Keratinocyte (primary cell): Measurements from ENCODE around the gene HYAL2. TPM values are rescaled to one million over a fixed set of nuclear protein-coding genes. Genes with fewer than 3 reads are reported as not detected.

Source experiments
- DNase-seq: peaks from one replicate; pipeline ENCODE4 v3.0.0-alpha.2; 2011; ENCODE audit warnings: low read depth, missing footprints, low spot score
- FAIRE-seq: peaks from 2 replicates; lab custom pipeline; 2011; peaks lifted over from hg19 to GRCh38; lab: Jason Lieb, UNC
- H2AFZ ChIP-seq: 2 replicates; pipeline ENCODE4 v1.6.0; 2012; ENCODE audit warnings: low read length, control low read depth, inconsistent platforms; ENCODE audit not compliant: control insufficient read depth
- H3K27ac ChIP-seq: 2 replicates; pipeline ENCODE4 v1.5.1; 2011; ENCODE audit warnings: low read length; ENCODE audit not compliant: control insufficient read depth, insufficient read depth
- H3K27me3 ChIP-seq: 3 replicates; pipeline ENCODE4 v1.6.0; 2011; ENCODE audit warnings: low read length; ENCODE audit not compliant: control insufficient read depth, insufficient read depth; ENCODE audit errors: extremely low read depth
- H3K36me3 ChIP-seq, 2 experiments: 2 replicates in 1 of 2; 3 replicates in 1 of 2; pipeline ENCODE4 v1.5.1; 2011; ENCODE audit warnings: low read length in 2 of 2, mild to moderate bottlenecking in 1 of 2; ENCODE audit not compliant: control insufficient read depth in 2 of 2, insufficient read depth in 2 of 2; ENCODE audit errors: extremely low read depth in 1 of 2
- H3K4me1 ChIP-seq: 3 replicates; pipeline ENCODE4 v1.5.1; 2011; ENCODE audit warnings: low read length; ENCODE audit not compliant: control insufficient read depth, insufficient read depth; ENCODE audit errors: extremely low read depth
- H3K4me2 ChIP-seq: 3 replicates; pipeline ENCODE4 v1.6.0; 2011; ENCODE audit warnings: low read depth, low read length; ENCODE audit not compliant: control insufficient read depth, insufficient read depth; ENCODE audit errors: extremely low read depth
- H3K4me3 ChIP-seq, 3 experiments: fragments of 200-600 bp in 1 of 3; sonication (generic) in 1 of 3; 2 replicates in 2 of 3; 3 replicates in 1 of 3; pipeline ENCODE4 v1.5.1; 2011 to 2016; ENCODE audit warnings: low read length in 3 of 3, mild to moderate bottlenecking in 3 of 3, control low read depth in 2 of 3, inconsistent platforms in 1 of 3, low read depth in 1 of 3, mixed read lengths in 1 of 3, mixed run types in 1 of 3, moderate library complexity in 1 of 3; ENCODE audit not compliant: control insufficient read depth in 2 of 3, insufficient read depth in 2 of 3; ENCODE audit errors: extremely low read depth in 1 of 3
- H3K79me2 ChIP-seq: 2 replicates; pipeline ENCODE4 v1.6.0; 2012; ENCODE audit warnings: low read length; ENCODE audit not compliant: control insufficient read depth, insufficient read depth
- H3K9ac ChIP-seq: 3 replicates; pipeline ENCODE4 v1.6.0; 2011; ENCODE audit warnings: low read length; ENCODE audit not compliant: control insufficient read depth, insufficient read depth; ENCODE audit errors: extremely low read depth
- H3K9me1 ChIP-seq: 3 replicates; pipeline ENCODE4 v1.6.0; 2011; ENCODE audit warnings: low read length; ENCODE audit not compliant: control insufficient read depth, insufficient read depth; ENCODE audit errors: extremely low read depth
- H3K9me3 ChIP-seq: 2 replicates; pipeline ENCODE4 v1.5.1; 2012; ENCODE audit warnings: low read depth, low read length; ENCODE audit not compliant: control insufficient read depth
- H4K20me1 ChIP-seq: 3 replicates; pipeline ENCODE4 v1.6.0; 2011; ENCODE audit warnings: low read length; ENCODE audit not compliant: control insufficient read depth, insufficient read depth; ENCODE audit errors: extremely low read depth
- EZH2 ChIP-seq: IDR thresholded peaks from one replicate; pipeline ENCODE4 v1.6.1; 2012; ENCODE audit warnings: inconsistent platforms, mild to moderate bottlenecking, low read length, moderate library complexity
- dilution Hi-C: fragments of 300-500 bp; cut with MboI; formaldehyde crosslinking; loops from one replicate; pipeline ENCODE4 v1.7.0; 2020; ENCODE audit warnings: low sequenced_read_pairs; ENCODE audit not compliant: extremely low pct_ligation_motif_present
- polyA plus RNA-seq, 5 experiments: library from polyadenylated mRNA; depleted of rRNA in 3 of 5; stranded (reverse) in 3 of 5; stranded (forward) in 1 of 5; unstranded in 1 of 5; fragments of >200 nt; gene quantifications; 1 replicate in 1 of 5; 2 replicates in 3 of 5; 3 replicates in 1 of 5; pipeline versions ENCODE4 v1.2.1 to v1.2.3, GENCODE V29; 2011 to 2012; ENCODE audit warnings: missing spikeins in 2 of 5, low read depth in 1 of 5, low replicate concordance in 1 of 5
- TF ChIP-seq, protein P1 (sequence below), 3 experiments: IDR thresholded peaks in 1 of 3; conservative IDR thresholded peaks in 1 of 3; optimal IDR thresholded peaks in 1 of 3; 2 replicates in 2 of 3; 3 replicates in 1 of 3; pipeline versions ENCODE3 to v1.5.1; 2011; ENCODE audit warnings: low read length in 3 of 3, mild to moderate bottlenecking in 3 of 3, moderate library complexity in 2 of 3, control low read depth in 1 of 3, inconsistent platforms in 1 of 3; ENCODE audit not compliant: insufficient read depth in 2 of 3; ENCODE audit errors: extremely low read depth in 1 of 3

HYAL2 gene
- polyA plus RNA-seq, 1 donor (not counting 4 experiments of a cell fraction or from before 2014, with no cell fraction given), result 42.8 TPM

DNA sequence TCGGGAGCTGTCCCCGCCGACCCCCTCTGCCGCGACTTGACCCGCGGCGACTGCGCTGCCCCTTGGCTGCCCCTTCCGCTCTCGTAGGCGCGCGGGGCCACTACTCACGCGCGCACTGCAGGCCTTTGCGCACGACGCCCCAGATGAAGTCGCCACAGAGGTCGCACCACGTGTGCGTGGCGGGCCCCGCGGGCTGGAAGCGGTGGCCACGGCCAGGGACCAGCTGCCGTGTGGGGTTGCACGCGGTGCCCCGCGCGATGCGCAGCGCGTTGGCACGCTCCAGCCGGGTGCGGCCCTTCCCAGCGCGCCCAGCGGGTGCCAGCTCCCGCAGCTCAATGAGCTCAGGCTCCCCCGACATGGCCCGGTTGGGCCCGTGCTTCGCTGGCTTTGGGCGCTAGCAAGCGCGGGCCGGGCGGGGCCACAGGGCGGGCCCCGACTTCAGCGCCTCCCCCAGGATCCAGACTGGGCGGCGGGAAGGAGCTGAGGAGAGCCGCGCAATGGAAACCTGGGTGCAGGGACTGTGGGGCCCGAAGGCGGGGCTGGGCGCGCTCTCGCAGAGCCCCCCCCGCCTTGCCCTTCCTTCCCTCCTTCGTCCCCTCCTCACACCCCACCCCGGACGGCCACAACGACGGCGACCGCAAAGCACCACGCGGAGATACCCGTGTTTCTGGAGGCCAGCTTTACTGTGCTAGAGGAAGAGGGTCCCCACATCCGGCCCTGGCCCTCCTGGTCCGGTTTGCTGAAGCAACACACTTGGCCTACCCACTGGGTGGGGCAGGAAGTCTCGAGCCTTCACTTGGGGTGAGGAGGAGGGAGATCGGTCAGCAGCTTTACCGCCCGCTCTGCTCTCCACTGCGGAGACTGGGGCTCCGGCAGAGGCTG is 18.1 kb upstream of the HYAL2 start, which contains the start of gene RASSF1:
Gene RASSF1 (minus strand): TSS at position 389 of the 882 bp plus-strand sequence. CDS start 31 bp downstream, at position 358.
- Histone ChIP-seq H3K4me3 (peak within 1 kb of the TSS; percentile 44 to 74 (median 69)), H3K9ac (peak within 1 kb of the TSS; percentile 71), H3K79me2 (peaks cover 18% of the 10 kb centered on the region), H3K27me3 (no peaks in the 10 kb centered on the region), H2AFZ (peak within 1 kb of the TSS; percentile 82), H3K27ac (peak within 1 kb of the TSS; percentile 61), H3K36me3 (no peaks in the 10 kb centered on the region), H3K4me1 (peaks cover 39% of the 10 kb centered on the region), H3K9me3 (no peaks in the 10 kb centered on the region), H4K20me1 (no peaks in the 10 kb centered on the region), H3K4me2 (peak within 1 kb of the TSS; percentile 92), H3K9me1 (no peaks in the 10 kb centered on the region)
- DNase-seq, result no peak
- FAIRE-seq, result no peak
- dilution Hi-C loops, result no loop called here
- no peak for TF ChIP-seq EZH2
- TF ChIP-seq, protein P1, sequence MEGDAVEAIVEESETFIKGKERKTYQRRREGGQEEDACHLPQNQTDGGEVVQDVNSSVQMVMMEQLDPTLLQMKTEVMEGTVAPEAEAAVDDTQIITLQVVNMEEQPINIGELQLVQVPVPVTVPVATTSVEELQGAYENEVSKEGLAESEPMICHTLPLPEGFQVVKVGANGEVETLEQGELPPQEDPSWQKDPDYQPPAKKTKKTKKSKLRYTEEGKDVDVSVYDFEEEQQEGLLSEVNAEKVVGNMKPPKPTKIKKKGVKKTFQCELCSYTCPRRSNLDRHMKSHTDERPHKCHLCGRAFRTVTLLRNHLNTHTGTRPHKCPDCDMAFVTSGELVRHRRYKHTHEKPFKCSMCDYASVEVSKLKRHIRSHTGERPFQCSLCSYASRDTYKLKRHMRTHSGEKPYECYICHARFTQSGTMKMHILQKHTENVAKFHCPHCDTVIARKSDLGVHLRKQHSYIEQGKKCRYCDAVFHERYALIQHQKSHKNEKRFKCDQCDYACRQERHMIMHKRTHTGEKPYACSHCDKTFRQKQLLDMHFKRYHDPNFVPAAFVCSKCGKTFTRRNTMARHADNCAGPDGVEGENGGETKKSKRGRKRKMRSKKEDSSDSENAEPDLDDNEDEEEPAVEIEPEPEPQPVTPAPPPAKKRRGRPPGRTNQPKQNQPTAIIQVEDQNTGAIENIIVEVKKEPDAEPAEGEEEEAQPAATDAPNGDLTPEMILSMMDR (optimal IDR thresholded peaks at IDR 0.05 in 1 of 3, IDR thresholded peaks at IDR 0.05 in 1 of 3, conservative IDR thresholded peaks at IDR 0.05 in 1 of 3; ENCODE audit: extremely low read depth in 1 of 3, insufficient read depth in 2 of 3, low read length in 3 of 3), result no peak

DNA sequence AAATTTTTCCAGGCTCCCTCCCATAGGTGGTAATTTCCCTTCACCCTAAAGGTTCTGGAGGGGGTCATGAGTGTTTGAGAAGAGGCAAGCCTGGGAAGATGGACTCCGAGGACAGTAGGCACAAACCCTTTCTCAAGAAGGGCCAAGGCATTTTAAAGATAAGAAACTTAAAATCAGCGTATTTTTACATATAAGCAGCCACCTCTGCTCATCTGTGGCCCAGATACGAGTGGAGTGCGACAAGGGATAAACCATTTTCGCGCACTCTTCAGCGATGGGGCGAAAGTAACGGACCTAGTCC is 17.6 kb upstream of the HYAL2 start:
- peaks cover 41% of the 10 kb centered on the region for H3K4me1 ChIP-seq
- peaks cover 24% of the 10 kb centered on the region for H3K79me2 ChIP-seq
- dilution Hi-C loops, result no loop called here
- H3K27ac ChIP-seq, result peak overlapping the region; percentile 61
- H3K36me3 ChIP-seq, result no peaks in the 10 kb centered on the region
- peak overlapping the region; percentile 44 to 74 (median 69) for H3K4me3 ChIP-seq
- no peaks in the 10 kb centered on the region for H3K9me1 ChIP-seq
- peak overlapping the region; percentile 82 for H2AFZ ChIP-seq
- TF ChIP-seq, protein P1 (optimal IDR thresholded peaks at IDR 0.05 in 1 of 3, IDR thresholded peaks at IDR 0.05 in 1 of 3, conservative IDR thresholded peaks at IDR 0.05 in 1 of 3; ENCODE audit: extremely low read depth in 1 of 3, insufficient read depth in 2 of 3, low read length in 3 of 3), result no peak
- TF ChIP-seq EZH2, result no peak
- H3K4me2 ChIP-seq, result peak overlapping the region; percentile 92
- FAIRE-seq (no peak), DNase-seq (no peak)
- no peaks in the 10 kb centered on the region for H3K9me3 ChIP-seq
- H3K9ac ChIP-seq, result peak overlapping the region; percentile 71
- H4K20me1 ChIP-seq, result no peaks in the 10 kb centered on the region
- no peaks in the 10 kb centered on the region for H3K27me3 ChIP-seq
